IMR-90 (cell line): ENCODE data around the gene USP47. TPM values are rescaled to one million over a fixed set of nuclear protein-coding genes. Genes with fewer than 3 reads are reported as not detected.

Source experiments
- ATAC-seq: fragments of 200-7000 bp; cut with Tn5 transposase; 2 replicates; pipeline ENCODE4 v1.9.1; 2020; ENCODE audit warnings: low read depth, mild to moderate bottlenecking, moderate library complexity
- BruUV-seq: library from RNA; stranded (reverse); fragments of 400-500 nt; replicated peaks from 2 replicates; lab custom pipeline; 2021; lab: Mats Ljungman, UMichigan
- CTCF ChIA-PET: fragments of 300-600 bp; formaldehyde crosslinking; extraction: SDS; loops from one replicate; lab custom pipeline; 2021; ENCODE audit warnings: antibody characterized with exemption; lab: Yijun Ruan, JAX
- POLR2A ChIA-PET: fragments of 300-600 bp; sonication (Branson Sonifier 250); formaldehyde crosslinking; loops from one replicate; lab custom pipeline; 2022; ENCODE audit warnings: antibody characterized with exemption; ENCODE audit not compliant: unreplicated experiment; lab: Charles Lee
- DNase-seq: peaks from one replicate; pipeline ENCODE4 v3.0.0; 2013
- H2AFZ ChIP-seq: replicated peaks from 2 replicates; pipeline ENCODE3; 2013; ENCODE audit warnings: low read length, mild to moderate bottlenecking; ENCODE audit not compliant: poor library complexity
- H2AK5ac ChIP-seq: 2 replicates; pipeline ENCODE4 v1.6.1; 2013; ENCODE audit warnings: low read depth, low read length, inconsistent platforms
- H2AK9ac ChIP-seq: replicated peaks from 2 replicates; pipeline ENCODE3; 2013; ENCODE audit warnings: mild to moderate bottlenecking, low read depth, low read length, moderate library complexity; ENCODE audit not compliant: poor library complexity
- H2BK120ac ChIP-seq: 2 replicates; pipeline ENCODE4 v1.6.1; 2013; ENCODE audit warnings: low read depth, low read length, inconsistent platforms
- H2BK15ac ChIP-seq: 3 replicates; pipeline ENCODE4 v1.6.1; 2013; ENCODE audit warnings: low read depth, low read length, inconsistent platforms
- H2BK20ac ChIP-seq: 2 replicates; pipeline ENCODE4 v1.6.1; 2013; ENCODE audit warnings: low read depth, mild to moderate bottlenecking, inconsistent platforms, low read length, moderate library complexity
- H2BK5ac ChIP-seq: 2 replicates; pipeline ENCODE4 v1.6.1; 2013; ENCODE audit warnings: mild to moderate bottlenecking, low read depth, low read length, inconsistent platforms; ENCODE audit not compliant: poor library complexity, severe bottlenecking
- H3K14ac ChIP-seq: replicated peaks from 2 replicates; pipeline ENCODE4 v1.6.1; 2013; ENCODE audit warnings: low read depth, low read length, inconsistent platforms
- H3K18ac ChIP-seq: 2 replicates; pipeline ENCODE4 v1.6.1; 2013; ENCODE audit warnings: low read depth, low read length, control low read depth
- H3K23ac ChIP-seq: 2 replicates; pipeline ENCODE4 v1.6.1; 2013; ENCODE audit warnings: low read depth, low read length, inconsistent platforms
- H3K27ac ChIP-seq: 2 replicates; pipeline ENCODE4 v1.5.1; 2013; ENCODE audit warnings: mild to moderate bottlenecking, control low read depth, low read length; ENCODE audit not compliant: insufficient read depth
- H3K27me3 ChIP-seq: 2 replicates; pipeline ENCODE4 v1.6.1; 2013; ENCODE audit warnings: low read length; ENCODE audit not compliant: control insufficient read depth, insufficient read depth
- H3K36me3 ChIP-seq: 2 replicates; pipeline ENCODE4 v1.6.1; 2013; ENCODE audit warnings: low read length, mixed read lengths; ENCODE audit not compliant: control insufficient read depth, insufficient read depth
- H3K4ac ChIP-seq: 2 replicates; pipeline ENCODE4 v1.6.1; 2013; ENCODE audit warnings: low read depth, low read length, inconsistent platforms
- H3K4me1 ChIP-seq: 2 replicates; pipeline ENCODE4 v1.6.1; 2013; ENCODE audit warnings: low read length, mixed read lengths; ENCODE audit not compliant: control insufficient read depth, insufficient read depth
- H3K4me2 ChIP-seq: 2 replicates; pipeline ENCODE4 v1.6.1; 2013; ENCODE audit warnings: low read depth, mild to moderate bottlenecking, control low read depth, low read length, moderate library complexity
- H3K4me3 ChIP-seq: 2 replicates; pipeline ENCODE4 v1.5.1; 2013; ENCODE audit warnings: low read depth, mild to moderate bottlenecking, control low read depth, low read length, moderate library complexity; ENCODE audit not compliant: insufficient read depth
- H3K56ac ChIP-seq: 2 replicates; pipeline ENCODE4 v1.6.1; 2013; ENCODE audit warnings: low read length, inconsistent platforms; ENCODE audit not compliant: insufficient read depth; ENCODE audit errors: extremely low read depth
- H3K79me1 ChIP-seq, 2 experiments: 2 replicates each; pipeline ENCODE4 v1.6.1; 2013; ENCODE audit warnings: low read length in 2 of 2, inconsistent platforms in 1 of 2, low read depth in 1 of 2
- H3K9ac ChIP-seq: 2 replicates; pipeline ENCODE4 v1.6.1; 2013; ENCODE audit warnings: low read depth, low read length, control low read depth
- H3K9me1 ChIP-seq: 2 replicates; pipeline ENCODE4 v1.6.1; 2013; ENCODE audit warnings: low read length, inconsistent platforms; ENCODE audit not compliant: insufficient read depth
- H3K9me3 ChIP-seq: 2 replicates; pipeline ENCODE4 v1.6.1; 2013; ENCODE audit warnings: low read length; ENCODE audit not compliant: control insufficient read depth, insufficient read depth
- H4K20me1 ChIP-seq: 2 replicates; pipeline ENCODE4 v1.6.1; 2013; ENCODE audit warnings: low read length, inconsistent platforms; ENCODE audit not compliant: insufficient read depth
- H4K5ac ChIP-seq: 2 replicates; pipeline ENCODE4 v1.6.1; 2013; ENCODE audit warnings: mild to moderate bottlenecking, low read depth, low read length, control low read depth
- H4K8ac ChIP-seq, 2 experiments: 2 replicates each; pipeline ENCODE4 v1.6.1; 2013; ENCODE audit warnings: low read depth in 2 of 2, low read length in 2 of 2, control low read depth in 1 of 2, inconsistent platforms in 1 of 2
- H4K91ac ChIP-seq: 2 replicates; pipeline ENCODE4 v1.6.1; 2013; ENCODE audit warnings: low read depth, low read length, inconsistent platforms; ENCODE audit not compliant: insufficient read depth
- CEBPB ChIP-seq: IDR thresholded peaks from 2 replicates; pipeline ENCODE4 v1.6.1; 2012; ENCODE audit warnings: low read depth, low read length, improper control_type of control experiment
- CHD1 ChIP-seq: IDR thresholded peaks from 2 replicates; pipeline ENCODE4 v1.6.1; 2012; ENCODE audit warnings: low read depth, low read length, improper control_type of control experiment
- FOS ChIP-seq: fragments of 150-350 bp; IDR thresholded peaks from 2 replicates; pipeline ENCODE4 v1.6.1; 2016; ENCODE audit warnings: low read depth, low read length
- MAFK ChIP-seq: IDR thresholded peaks from 2 replicates; pipeline ENCODE4 v1.6.1; 2012; ENCODE audit warnings: low read depth, low read length, improper control_type of control experiment
- MAZ ChIP-seq: IDR thresholded peaks from 2 replicates; pipeline ENCODE4 v1.6.1; 2012; ENCODE audit warnings: low read depth, mild to moderate bottlenecking, low read length, improper control_type of control experiment, moderate library complexity, borderline replicate concordance
- NFE2L2 ChIP-seq: fragments of 150-350 bp; IDR thresholded peaks from 2 replicates; pipeline ENCODE4 v1.6.1; 2016; ENCODE audit warnings: low read depth, mild to moderate bottlenecking, low read length
- POLR2A ChIP-seq: IDR thresholded peaks from 2 replicates; pipeline ENCODE4 v1.6.1; 2012; ENCODE audit warnings: mild to moderate bottlenecking, low read depth, low read length
- RCOR1 ChIP-seq: IDR thresholded peaks from 2 replicates; pipeline ENCODE4 v1.6.1; 2012; ENCODE audit warnings: mild to moderate bottlenecking, low read length, improper control_type of control experiment; ENCODE audit not compliant: insufficient replicate concordance
- SMC3 ChIP-seq: fragments of 150-350 bp; IDR thresholded peaks from 2 replicates; pipeline ENCODE4 v1.6.1; 2016; ENCODE audit warnings: low read depth, mild to moderate bottlenecking, antibody characterized with exemption, low read length, moderate library complexity
- WGBS, 2 experiments: methylation state at CpG; one replicate each; pipeline versions ENCODE4 v1.1.5 to v1.1.7; 2013; ENCODE audit warnings: missing lambda C conversion rate in 2 of 2; ENCODE audit not compliant: insufficient read length in 1 of 2; ENCODE audit errors: extremely low coverage in 2 of 2; 5-methylcytosine and 5-hydroxymethylcytosine counted together
- dilution Hi-C: fragments of 300-500 bp; cut with HindIII; formaldehyde crosslinking; loops from one replicate; pipeline ENCODE4 v1.14.3; 2018; ENCODE audit warnings: low sequenced_read_pairs; ENCODE audit not compliant: unreplicated experiment
- in situ Hi-C: fragments of 300-500 bp; cut with MboI; formaldehyde crosslinking; loops from 3 replicates; pipeline ENCODE4 v1.14.3; 2019; ENCODE audit warnings: low sequenced_read_pairs, inconsistent platforms, mixed read lengths
- intact Hi-C: fragments of 100-400 bp; cut with micrococcal nuclease; formaldehyde crosslinking; loops from 2 replicates; pipeline ENCODE4 v1.10.0; 2022
- polyA plus RNA-seq, 3 experiments: library from polyadenylated mRNA; depleted of rRNA; stranded (reverse); fragments of >200 nt; gene quantifications; 2 replicates each; pipeline ENCODE4 v1.2.3, GENCODE V29; 2012; ENCODE audit warnings: low replicate concordance in 1 of 3
- total RNA-seq: library from RNA; depleted of rRNA; stranded (reverse); fragments of >200 nt; gene quantifications from 2 replicates; pipeline ENCODE4 v1.2.3, GENCODE V29; 2012
- TF ChIP-seq, protein P1 (sequence below): fragments of 150-350 bp; IDR thresholded peaks from 2 replicates; pipeline ENCODE4 v1.6.1; 2017; ENCODE audit warnings: mild to moderate bottlenecking, antibody characterized with exemption, low read length, low read depth
- TF ChIP-seq, protein P2 (sequence below): fragments of 150-350 bp; IDR thresholded peaks from 2 replicates; pipeline ENCODE4 v1.6.1; 2016; ENCODE audit warnings: low read depth, mild to moderate bottlenecking, low read length, moderate library complexity, borderline replicate concordance

Gene USP47
- total and polyA plus RNA-seq, 2 of the 4 experiments (the other 2 are of a cell fraction), result 15.0 to 110 TPM

GRCh38 chr11:11995601-11996000, 153.8 kb downstream of the USP47 start:
- H2BK5ac ChIP-seq, result no peak overlapping the region
- in situ Hi-C loops (no loop called here), intact Hi-C loops (no loop called here), dilution Hi-C loops (no loop called here)
- no peak overlapping the region for H2BK120ac ChIP-seq
- peaks cover 28% of the 10 kb centered on the region for H3K9me1 ChIP-seq
- CTCF ChIA-PET, result no interaction called here
- no peak overlapping the region for H3K18ac ChIP-seq
- H3K4me2 ChIP-seq, result no peak overlapping the region
- peaks cover 3% of the 10 kb centered on the region; the same call in 1 of the 2 replicates for H4K20me1 ChIP-seq
- H3K4ac ChIP-seq, result no peak overlapping the region
- H3K14ac ChIP-seq, result no peak overlapping the region
- H2AK5ac ChIP-seq, result 0 out of 2 replicates have a peak overlapping the region, but pooled peaks have one; percentile 7
- no peak overlapping the region for H4K5ac ChIP-seq
- no peak overlapping the region for H2BK20ac ChIP-seq
- peaks cover 36 to 85% of the 10 kb centered on the region in 2 experiments for H3K79me1 ChIP-seq
- POLR2A ChIA-PET, result no interaction called here
- no peak overlapping the region for H3K4me3 ChIP-seq
- TF ChIP-seq MAZ (no peak), MAFK (no peak), CEBPB (no peak), NFE2L2 (no peak), POLR2A (no peak), CHD1 (no peak), FOS (no peak), SMC3 (no peak), RCOR1 (no peak)
- TF ChIP-seq, protein P1, sequence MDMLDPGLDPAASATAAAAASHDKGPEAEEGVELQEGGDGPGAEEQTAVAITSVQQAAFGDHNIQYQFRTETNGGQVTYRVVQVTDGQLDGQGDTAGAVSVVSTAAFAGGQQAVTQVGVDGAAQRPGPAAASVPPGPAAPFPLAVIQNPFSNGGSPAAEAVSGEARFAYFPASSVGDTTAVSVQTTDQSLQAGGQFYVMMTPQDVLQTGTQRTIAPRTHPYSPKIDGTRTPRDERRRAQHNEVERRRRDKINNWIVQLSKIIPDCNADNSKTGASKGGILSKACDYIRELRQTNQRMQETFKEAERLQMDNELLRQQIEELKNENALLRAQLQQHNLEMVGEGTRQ, result no peak
- TF ChIP-seq, protein P2, sequence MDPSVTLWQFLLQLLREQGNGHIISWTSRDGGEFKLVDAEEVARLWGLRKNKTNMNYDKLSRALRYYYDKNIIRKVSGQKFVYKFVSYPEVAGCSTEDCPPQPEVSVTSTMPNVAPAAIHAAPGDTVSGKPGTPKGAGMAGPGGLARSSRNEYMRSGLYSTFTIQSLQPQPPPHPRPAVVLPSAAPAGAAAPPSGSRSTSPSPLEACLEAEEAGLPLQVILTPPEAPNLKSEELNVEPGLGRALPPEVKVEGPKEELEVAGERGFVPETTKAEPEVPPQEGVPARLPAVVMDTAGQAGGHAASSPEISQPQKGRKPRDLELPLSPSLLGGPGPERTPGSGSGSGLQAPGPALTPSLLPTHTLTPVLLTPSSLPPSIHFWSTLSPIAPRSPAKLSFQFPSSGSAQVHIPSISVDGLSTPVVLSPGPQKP, result no peak
- H3K36me3 ChIP-seq, result peaks cover 49% of the 10 kb centered on the region
- H3K56ac ChIP-seq, result no peak overlapping the region
- H4K91ac ChIP-seq, result no peak overlapping the region
- H2AK9ac ChIP-seq, result no peak overlapping the region
- peaks cover 21% of the 10 kb centered on the region for H3K4me1 ChIP-seq
- BruUV-seq, result no TSS peak
- H3K23ac ChIP-seq, result no peak overlapping the region
- H4K8ac ChIP-seq, result no peak overlapping the region
- no peak overlapping the region for H3K9ac ChIP-seq
- H3K9me3 ChIP-seq, result no peaks in the 10 kb centered on the region
- no peak overlapping the region for H2AFZ ChIP-seq
- H2BK15ac ChIP-seq, result no peak overlapping the region
- H3K27me3 ChIP-seq, result no peaks in the 10 kb centered on the region
- no peak for ATAC-seq
- no peak for DNase-seq
- WGBS, 2 experiments, result 92% methylated on average over 2 of the region's 6 CpGs; no CpG with 5 or more reads in 1 of the 2 experiments
- H3K27ac ChIP-seq, result no peak overlapping the region
